MM.1S (cell line): ENCODE measurements around the gene NLRP6.

ENCODE experiments used
- EZH2phosphoT487 ChIP-seq: fragments of 300-600 bp; sonication (generic); IDR thresholded peaks from 2 replicates; pipeline ENCODE4 v1.6.1; 2018; ENCODE audit warnings: antibody characterized with exemption, low read length
- TF ChIP-seq, protein P1 (sequence below): fragments of 300-600 bp; sonication (generic); IDR thresholded peaks from 2 replicates; pipeline ENCODE4 v1.5.1; 2016; ENCODE audit warnings: antibody characterized with exemption, low read length, mixed read lengths

- TF ChIP-seq, protein P1, sequence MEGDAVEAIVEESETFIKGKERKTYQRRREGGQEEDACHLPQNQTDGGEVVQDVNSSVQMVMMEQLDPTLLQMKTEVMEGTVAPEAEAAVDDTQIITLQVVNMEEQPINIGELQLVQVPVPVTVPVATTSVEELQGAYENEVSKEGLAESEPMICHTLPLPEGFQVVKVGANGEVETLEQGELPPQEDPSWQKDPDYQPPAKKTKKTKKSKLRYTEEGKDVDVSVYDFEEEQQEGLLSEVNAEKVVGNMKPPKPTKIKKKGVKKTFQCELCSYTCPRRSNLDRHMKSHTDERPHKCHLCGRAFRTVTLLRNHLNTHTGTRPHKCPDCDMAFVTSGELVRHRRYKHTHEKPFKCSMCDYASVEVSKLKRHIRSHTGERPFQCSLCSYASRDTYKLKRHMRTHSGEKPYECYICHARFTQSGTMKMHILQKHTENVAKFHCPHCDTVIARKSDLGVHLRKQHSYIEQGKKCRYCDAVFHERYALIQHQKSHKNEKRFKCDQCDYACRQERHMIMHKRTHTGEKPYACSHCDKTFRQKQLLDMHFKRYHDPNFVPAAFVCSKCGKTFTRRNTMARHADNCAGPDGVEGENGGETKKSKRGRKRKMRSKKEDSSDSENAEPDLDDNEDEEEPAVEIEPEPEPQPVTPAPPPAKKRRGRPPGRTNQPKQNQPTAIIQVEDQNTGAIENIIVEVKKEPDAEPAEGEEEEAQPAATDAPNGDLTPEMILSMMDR: no peak
- no peak for TF ChIP-seq EZH2phosphoT487
These were observed 16.6 kb downstream of the NLRP6 start for GRCh38 chr11:294780-295179.
